Left lung (tissue), 10 donors: ENCODE results near the gene CFL1. TPM values are rescaled to one million over a fixed set of nuclear protein-coding genes. Genes with fewer than 3 reads are reported as not detected.

Experiments used
- ATAC-seq: fragments of 200-7000 bp; cut with Tn5 transposase; one replicate; pipeline ENCODE4 v1.9.1; 2020; ENCODE audit warnings: moderate library complexity
- DNase-seq, 4 donors: peaks; one replicate each; pipeline ENCODE4 v3.0.0-alpha.2; 2013 to 2020
- H3K27ac ChIP-seq, 2 donors: fragments of 200-600 bp; sonication (generic) in 1 of 2; one replicate each; pipeline versions ENCODE4 v1.5.0 to v1.8.0; 2020 to 2021
- H3K27me3 ChIP-seq, 2 donors: fragments of 200-600 bp; sonication (generic) in 1 of 2; one replicate each; pipeline versions ENCODE4 v1.5.0 to v1.8.0; 2020 to 2021
- H3K36me3 ChIP-seq, 2 donors: fragments of 200-600 bp; sonication (generic) in 1 of 2; one replicate each; pipeline versions ENCODE4 v1.5.0 to v1.8.0; 2020 to 2021
- H3K4me1 ChIP-seq, 2 donors: fragments of 200-600 bp; one replicate each; pipeline ENCODE4 v1.8.0; 2021
- H3K4me3 ChIP-seq, 2 donors: fragments of 200-600 bp; sonication (generic) in 1 of 2; one replicate each; pipeline versions ENCODE4 v1.5.0 to v1.8.0; 2020 to 2021; ENCODE audit warnings: mild to moderate bottlenecking in 1 of 2
- H3K9me3 ChIP-seq, 2 donors: fragments of 200-600 bp; sonication (generic) in 1 of 2; one replicate each; pipeline versions ENCODE4 v1.5.0 to v1.8.0; 2020 to 2021
- intact Hi-C, 2 donors: fragments of 100-400 bp; cut with DNase I; formaldehyde crosslinking; loops; one replicate each; pipeline versions ENCODE4 v1.11.2 to v1.14.2; 2022
- polyA plus RNA-seq, 6 donors: library from polyadenylated mRNA; unstranded; fragments of 120-200 nt; gene quantifications; one replicate each; pipeline ENCODE4 v1.2.1, GENCODE V29; 2013; ENCODE audit not compliant: insufficient read length in 6 of 6
- total RNA-seq, 2 donors: library from RNA; stranded (reverse); fragmentation: NEBNext Ultra II Directional; extraction: Animal tissue kit (Norgen Biotek cat#: 25700); gene quantifications; one replicate each; pipeline ENCODE4 v1.2.1, GENCODE V29; 2021
- TF ChIP-seq, protein P1 (sequence below), 2 donors: fragments of 200-600 bp; sonication (generic) in 1 of 2; IDR thresholded peaks; one replicate each; pipeline versions ENCODE4 v1.5.0 to v1.8.0; 2021; ENCODE audit warnings: antibody characterized with exemption in 2 of 2
- donor health status: DM: no; HTN: yes; CAD: no.
- donor health status: DM: no; HTN: no; CAD: no.

The CFL1 gene
- total and polyA plus RNA-seq, 8 donors = 599 to 1,162 (median 777) TPM

DNA sequence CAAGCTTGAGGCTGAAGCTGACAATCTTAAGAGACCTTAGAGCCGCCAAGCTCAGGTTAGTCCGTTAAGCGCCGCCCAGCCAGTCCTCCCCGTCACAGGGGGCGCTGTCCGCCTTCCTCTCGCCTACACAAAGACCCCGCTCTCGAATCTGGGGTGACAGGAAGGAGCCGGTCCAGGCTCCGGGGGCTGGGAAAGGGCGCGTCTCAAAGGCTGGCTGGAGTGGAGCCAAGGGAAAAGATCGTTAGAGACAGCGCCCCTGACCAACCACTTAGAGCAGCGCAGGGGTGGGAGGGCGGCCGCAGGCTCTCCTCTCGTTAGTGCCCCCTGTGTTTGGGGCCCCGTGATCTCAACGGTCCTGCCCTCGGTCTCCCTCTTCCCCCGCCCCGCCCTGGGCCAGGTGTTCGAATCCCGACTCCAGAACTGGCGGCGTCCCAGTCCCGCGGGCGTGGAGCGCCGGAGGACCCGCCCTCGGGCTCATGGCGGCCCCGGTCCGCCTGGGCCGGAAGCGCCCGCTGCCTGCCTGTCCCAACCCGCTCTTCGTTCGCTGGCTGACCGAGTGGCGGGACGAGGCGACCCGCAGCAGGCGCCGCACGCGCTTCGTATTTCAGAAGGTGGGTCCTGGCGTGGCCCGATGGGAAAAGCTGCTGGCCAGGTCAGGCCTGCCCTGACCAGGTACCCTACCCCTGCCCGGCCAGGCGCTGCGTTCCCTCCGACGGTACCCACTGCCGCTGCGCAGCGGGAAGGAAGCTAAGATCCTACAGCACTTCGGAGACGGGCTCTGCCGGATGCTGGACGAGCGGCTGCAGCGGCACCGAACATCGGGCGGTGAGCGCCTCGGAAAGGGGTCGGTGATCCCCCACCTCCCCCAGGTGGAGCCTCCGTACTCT is 2.5 kb upstream of the CFL1 start, which contains the start of gene MUS81:
Gene MUS81, plus strand, starts transcription at position 156 of the 887 bp plus-strand sequence. Its CDS starts 321 bp downstream, at position 477.
- peak; percentile 93 to 98 (median 96) for DNase-seq
- peaks cover 0 to 47% of the 10 kb centered on the region in 2 donors for H3K36me3 ChIP-seq
- no peaks in the 10 kb centered on the region for H3K9me3 ChIP-seq
- peak; percentile 70 for ATAC-seq
- peaks cover 19 to 61% of the 10 kb centered on the region in 2 donors for H3K4me1 ChIP-seq
- TF ChIP-seq, protein P1, sequence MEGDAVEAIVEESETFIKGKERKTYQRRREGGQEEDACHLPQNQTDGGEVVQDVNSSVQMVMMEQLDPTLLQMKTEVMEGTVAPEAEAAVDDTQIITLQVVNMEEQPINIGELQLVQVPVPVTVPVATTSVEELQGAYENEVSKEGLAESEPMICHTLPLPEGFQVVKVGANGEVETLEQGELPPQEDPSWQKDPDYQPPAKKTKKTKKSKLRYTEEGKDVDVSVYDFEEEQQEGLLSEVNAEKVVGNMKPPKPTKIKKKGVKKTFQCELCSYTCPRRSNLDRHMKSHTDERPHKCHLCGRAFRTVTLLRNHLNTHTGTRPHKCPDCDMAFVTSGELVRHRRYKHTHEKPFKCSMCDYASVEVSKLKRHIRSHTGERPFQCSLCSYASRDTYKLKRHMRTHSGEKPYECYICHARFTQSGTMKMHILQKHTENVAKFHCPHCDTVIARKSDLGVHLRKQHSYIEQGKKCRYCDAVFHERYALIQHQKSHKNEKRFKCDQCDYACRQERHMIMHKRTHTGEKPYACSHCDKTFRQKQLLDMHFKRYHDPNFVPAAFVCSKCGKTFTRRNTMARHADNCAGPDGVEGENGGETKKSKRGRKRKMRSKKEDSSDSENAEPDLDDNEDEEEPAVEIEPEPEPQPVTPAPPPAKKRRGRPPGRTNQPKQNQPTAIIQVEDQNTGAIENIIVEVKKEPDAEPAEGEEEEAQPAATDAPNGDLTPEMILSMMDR (IDR thresholded peaks at IDR 0.05) = peak; percentile 89 to 93
- H3K27me3 ChIP-seq = no peaks in the 10 kb centered on the region
- intact Hi-C loops = no loop called here
- H3K4me3 ChIP-seq = peak within 1 kb of the TSS; percentile 78 to 96
- peak within 1 kb of the TSS; percentile 95 to 99 for H3K27ac ChIP-seq

DNA sequence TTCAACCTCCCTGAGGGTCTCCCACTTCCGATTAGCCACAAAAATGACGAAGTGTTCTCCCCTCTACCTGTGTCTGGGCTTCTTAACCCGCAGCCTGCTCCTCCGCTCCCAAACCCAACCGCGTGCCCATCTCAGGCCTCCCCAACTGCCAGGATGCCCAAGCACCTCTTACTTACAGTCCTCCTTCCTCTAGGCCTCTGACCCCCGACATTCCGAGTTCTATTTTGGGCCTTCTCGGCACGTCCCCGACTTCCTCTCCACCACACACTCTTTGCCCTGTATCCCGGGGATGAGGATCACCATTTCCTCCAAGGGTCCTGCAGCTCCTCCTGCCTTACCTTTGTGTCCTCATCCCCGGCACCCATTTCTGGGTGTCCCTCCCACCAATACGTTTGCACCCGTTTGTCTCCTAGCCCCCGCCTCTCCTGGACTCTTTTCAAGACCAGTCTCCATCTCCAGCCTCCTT is 1.9 kb upstream of the CFL1 start:
- Histone ChIP-seq H3K27ac (peak overlapping the region; percentile 95 to 99), H3K4me3 (peak overlapping the region; percentile 78 to 96), H3K36me3 (peaks cover 6 to 47% of the 10 kb centered on the region in 2 donors), H3K9me3 (no peaks in the 10 kb centered on the region), H3K4me1 (peaks cover 19 to 68% of the 10 kb centered on the region in 2 donors), H3K27me3 (no peaks in the 10 kb centered on the region)
- ATAC-seq = no peak
- DNase-seq = peak in 1 of 4 donors; percentile 79
- intact Hi-C loops = no loop called here
- TF ChIP-seq, protein P1 (IDR thresholded peaks at IDR 0.05) = no peak

DNA sequence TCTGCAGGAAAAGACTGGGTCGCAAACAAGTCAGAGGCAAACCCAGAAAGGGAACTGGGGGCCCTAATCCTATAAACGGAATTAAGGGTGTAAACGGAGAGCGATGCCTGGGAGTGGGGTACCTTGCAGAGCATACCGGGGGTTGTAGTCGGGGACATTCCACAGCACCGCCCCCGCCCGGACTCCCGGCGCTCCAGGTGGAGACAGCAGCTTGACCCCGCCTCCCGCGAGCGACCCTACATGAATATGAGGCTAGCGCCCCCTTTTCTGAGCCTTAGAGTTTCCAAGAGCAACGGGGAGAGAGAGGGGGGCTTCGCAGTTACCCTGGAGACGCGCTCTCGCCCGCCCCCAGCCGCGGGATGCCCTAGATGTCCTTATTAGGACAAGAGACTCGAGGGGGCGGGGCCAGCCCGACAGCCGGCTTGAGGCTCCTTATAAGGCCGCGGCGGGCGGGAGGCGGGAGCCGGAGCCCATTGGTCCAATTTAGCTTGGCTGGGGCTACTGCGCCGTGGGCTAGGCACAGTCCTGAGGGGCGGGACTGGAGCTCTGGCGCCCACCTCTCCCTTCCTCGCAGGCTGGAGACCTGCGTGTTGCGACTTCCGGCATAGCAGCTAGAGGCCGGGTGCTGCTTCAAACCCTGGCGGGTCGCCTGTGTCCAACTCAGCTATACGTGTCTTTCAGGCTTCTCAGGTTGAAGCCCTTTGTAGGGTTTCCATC is 1.3 kb upstream of the CFL1 start:
- no peaks in the 10 kb centered on the region for H3K9me3 ChIP-seq
- H3K36me3 ChIP-seq = peaks cover 6 to 47% of the 10 kb centered on the region in 2 donors
- peak; percentile 75 for ATAC-seq
- H3K27ac ChIP-seq = peak overlapping the region; percentile 95 to 99
- peak; percentile 92 to 100 (median 98) for DNase-seq
- intact Hi-C loops = no loop called here
- no peaks in the 10 kb centered on the region for H3K27me3 ChIP-seq
- TF ChIP-seq, protein P1 (IDR thresholded peaks at IDR 0.05) = no peak
- H3K4me3 ChIP-seq = peak overlapping the region; percentile 78 to 96
- peaks cover 19 to 73% of the 10 kb centered on the region in 2 donors for H3K4me1 ChIP-seq

DNA sequence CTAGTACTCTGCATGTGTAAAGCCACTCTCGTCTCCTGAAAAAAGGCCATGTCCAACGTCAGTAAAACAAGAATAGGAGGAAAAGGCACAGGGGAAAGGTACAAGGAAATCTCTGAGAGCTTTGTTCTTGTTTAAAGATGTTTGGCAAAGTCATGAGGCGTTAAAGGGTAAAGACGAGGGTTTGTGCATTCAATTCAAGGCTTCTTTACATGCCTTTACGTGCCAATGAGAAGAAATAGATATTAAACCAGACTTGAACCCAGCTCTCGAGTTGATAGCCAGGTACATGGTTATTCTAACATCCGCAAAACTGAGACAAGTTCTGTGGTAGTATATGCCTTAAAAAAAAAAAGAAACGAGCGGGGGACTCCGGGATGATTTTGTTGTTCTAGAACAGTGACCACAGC is 704 bp upstream of the CFL1 start:
- H3K9me3 ChIP-seq = no peaks in the 10 kb centered on the region
- TF ChIP-seq, protein P1 (IDR thresholded peaks at IDR 0.05) = no peak
- H3K36me3 ChIP-seq = peaks cover 6 to 47% of the 10 kb centered on the region in 2 donors
- H3K4me3 ChIP-seq = peak overlapping the region; percentile 78 to 96
- no peaks in the 10 kb centered on the region for H3K27me3 ChIP-seq
- intact Hi-C loops = no loop called here
- no peak for ATAC-seq
- H3K4me1 ChIP-seq = peaks cover 19 to 72% of the 10 kb centered on the region in 2 donors
- H3K27ac ChIP-seq = peak overlapping the region; percentile 95 to 99
- peak in 1 of 4 donors; percentile 19 for DNase-seq
